H1 (cell line): Measurements from ENCODE around the gene HMGN3. TPM values are rescaled to one million over a fixed set of nuclear protein-coding genes. Genes with fewer than 3 reads are reported as not detected.

Experiments used
- JUN ChIP-seq: IDR thresholded peaks from 2 replicates; pipeline ENCODE4 v1.6.1; 2011; ENCODE audit warnings: low read depth, mild to moderate bottlenecking, improper control_type of control experiment, low read length
- JUND ChIP-seq: IDR thresholded peaks from 2 replicates; pipeline ENCODE4 v1.6.1; 2011; ENCODE audit warnings: mild to moderate bottlenecking, improper control_type of control experiment, low read length
- polyA plus RNA-seq, 7 experiments: library from polyadenylated mRNA; depleted of rRNA in 3 of 7; stranded (reverse) in 5 of 7; unstranded in 2 of 7; fragments of >200 nt in 5 of 7; fragments of 200-250 nt in 2 of 7; gene quantifications; 1 replicate in 5 of 7; 2 replicates in 1 of 7; 4 replicates in 1 of 7; pipeline versions ENCODE4 v1.2.1 to v1.2.3, GENCODE V29; 2011 to 2013; ENCODE audit warnings: missing spikeins in 2 of 7, mixed read lengths in 2 of 7
- total RNA-seq: library from RNA; stranded (reverse); fragmentation: NEBNext Ultra II Directional; extraction: Animal tissue kit (Norgen Biotek cat#: 25700); gene quantifications from 2 replicates; pipeline ENCODE4 v1.2.1, GENCODE V29; 2021
- TF ChIP-seq, protein P1 (sequence below): fragments of 300-600 bp; sonication (generic); IDR thresholded peaks from 2 replicates; pipeline ENCODE4 v1.7.1; 2012; ENCODE audit warnings: low read length, moderate library complexity, mild to moderate bottlenecking, inconsistent platforms; ENCODE audit not compliant: insufficient replicate concordance

The HMGN3 gene
- total and polyA plus RNA-seq, 2 of the 8 experiments (the other 6 are each of a cell fraction or from before 2014, with no cell fraction given) = 84.4 to 167 TPM

DNA sequence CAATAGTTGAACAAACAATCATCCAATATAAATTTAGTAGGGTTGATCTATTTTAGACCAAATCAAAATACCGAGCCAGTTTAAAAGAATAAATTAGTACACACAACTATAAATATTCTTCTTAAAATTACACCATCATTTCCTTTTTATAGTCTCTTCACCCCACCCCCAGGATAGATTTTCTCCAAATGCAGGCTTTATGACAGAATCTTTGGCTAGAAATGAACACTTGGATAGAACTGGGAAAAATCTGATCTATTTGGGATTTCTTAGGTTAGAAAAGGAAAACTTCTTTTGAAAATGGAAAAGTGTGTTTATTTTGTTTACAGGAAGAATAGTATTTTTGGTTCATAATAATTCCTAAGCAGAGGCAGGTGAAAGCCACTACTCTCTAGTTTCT, 74.6 kb downstream of the HMGN3 start (continued):
- TF ChIP-seq, protein P1, sequence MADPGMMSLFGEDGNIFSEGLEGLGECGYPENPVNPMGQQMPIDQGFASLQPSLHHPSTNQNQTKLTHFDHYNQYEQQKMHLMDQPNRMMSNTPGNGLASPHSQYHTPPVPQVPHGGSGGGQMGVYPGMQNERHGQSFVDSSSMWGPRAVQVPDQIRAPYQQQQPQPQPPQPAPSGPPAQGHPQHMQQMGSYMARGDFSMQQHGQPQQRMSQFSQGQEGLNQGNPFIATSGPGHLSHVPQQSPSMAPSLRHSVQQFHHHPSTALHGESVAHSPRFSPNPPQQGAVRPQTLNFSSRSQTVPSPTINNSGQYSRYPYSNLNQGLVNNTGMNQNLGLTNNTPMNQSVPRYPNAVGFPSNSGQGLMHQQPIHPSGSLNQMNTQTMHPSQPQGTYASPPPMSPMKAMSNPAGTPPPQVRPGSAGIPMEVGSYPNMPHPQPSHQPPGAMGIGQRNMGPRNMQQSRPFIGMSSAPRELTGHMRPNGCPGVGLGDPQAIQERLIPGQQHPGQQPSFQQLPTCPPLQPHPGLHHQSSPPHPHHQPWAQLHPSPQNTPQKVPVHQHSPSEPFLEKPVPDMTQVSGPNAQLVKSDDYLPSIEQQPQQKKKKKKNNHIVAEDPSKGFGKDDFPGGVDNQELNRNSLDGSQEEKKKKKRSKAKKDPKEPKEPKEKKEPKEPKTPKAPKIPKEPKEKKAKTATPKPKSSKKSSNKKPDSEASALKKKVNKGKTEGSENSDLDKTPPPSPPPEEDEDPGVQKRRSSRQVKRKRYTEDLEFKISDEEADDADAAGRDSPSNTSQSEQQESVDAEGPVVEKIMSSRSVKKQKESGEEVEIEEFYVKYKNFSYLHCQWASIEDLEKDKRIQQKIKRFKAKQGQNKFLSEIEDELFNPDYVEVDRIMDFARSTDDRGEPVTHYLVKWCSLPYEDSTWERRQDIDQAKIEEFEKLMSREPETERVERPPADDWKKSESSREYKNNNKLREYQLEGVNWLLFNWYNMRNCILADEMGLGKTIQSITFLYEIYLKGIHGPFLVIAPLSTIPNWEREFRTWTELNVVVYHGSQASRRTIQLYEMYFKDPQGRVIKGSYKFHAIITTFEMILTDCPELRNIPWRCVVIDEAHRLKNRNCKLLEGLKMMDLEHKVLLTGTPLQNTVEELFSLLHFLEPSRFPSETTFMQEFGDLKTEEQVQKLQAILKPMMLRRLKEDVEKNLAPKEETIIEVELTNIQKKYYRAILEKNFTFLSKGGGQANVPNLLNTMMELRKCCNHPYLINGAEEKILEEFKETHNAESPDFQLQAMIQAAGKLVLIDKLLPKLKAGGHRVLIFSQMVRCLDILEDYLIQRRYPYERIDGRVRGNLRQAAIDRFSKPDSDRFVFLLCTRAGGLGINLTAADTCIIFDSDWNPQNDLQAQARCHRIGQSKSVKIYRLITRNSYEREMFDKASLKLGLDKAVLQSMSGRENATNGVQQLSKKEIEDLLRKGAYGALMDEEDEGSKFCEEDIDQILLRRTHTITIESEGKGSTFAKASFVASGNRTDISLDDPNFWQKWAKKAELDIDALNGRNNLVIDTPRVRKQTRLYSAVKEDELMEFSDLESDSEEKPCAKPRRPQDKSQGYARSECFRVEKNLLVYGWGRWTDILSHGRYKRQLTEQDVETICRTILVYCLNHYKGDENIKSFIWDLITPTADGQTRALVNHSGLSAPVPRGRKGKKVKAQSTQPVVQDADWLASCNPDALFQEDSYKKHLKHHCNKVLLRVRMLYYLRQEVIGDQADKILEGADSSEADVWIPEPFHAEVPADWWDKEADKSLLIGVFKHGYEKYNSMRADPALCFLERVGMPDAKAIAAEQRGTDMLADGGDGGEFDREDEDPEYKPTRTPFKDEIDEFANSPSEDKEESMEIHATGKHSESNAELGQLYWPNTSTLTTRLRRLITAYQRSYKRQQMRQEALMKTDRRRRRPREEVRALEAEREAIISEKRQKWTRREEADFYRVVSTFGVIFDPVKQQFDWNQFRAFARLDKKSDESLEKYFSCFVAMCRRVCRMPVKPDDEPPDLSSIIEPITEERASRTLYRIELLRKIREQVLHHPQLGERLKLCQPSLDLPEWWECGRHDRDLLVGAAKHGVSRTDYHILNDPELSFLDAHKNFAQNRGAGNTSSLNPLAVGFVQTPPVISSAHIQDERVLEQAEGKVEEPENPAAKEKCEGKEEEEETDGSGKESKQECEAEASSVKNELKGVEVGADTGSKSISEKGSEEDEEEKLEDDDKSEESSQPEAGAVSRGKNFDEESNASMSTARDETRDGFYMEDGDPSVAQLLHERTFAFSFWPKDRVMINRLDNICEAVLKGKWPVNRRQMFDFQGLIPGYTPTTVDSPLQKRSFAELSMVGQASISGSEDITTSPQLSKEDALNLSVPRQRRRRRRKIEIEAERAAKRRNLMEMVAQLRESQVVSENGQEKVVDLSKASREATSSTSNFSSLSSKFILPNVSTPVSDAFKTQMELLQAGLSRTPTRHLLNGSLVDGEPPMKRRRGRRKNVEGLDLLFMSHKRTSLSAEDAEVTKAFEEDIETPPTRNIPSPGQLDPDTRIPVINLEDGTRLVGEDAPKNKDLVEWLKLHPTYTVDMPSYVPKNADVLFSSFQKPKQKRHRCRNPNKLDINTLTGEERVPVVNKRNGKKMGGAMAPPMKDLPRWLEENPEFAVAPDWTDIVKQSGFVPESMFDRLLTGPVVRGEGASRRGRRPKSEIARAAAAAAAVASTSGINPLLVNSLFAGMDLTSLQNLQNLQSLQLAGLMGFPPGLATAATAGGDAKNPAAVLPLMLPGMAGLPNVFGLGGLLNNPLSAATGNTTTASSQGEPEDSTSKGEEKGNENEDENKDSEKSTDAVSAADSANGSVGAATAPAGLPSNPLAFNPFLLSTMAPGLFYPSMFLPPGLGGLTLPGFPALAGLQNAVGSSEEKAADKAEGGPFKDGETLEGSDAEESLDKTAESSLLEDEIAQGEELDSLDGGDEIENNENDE = no peak
- TF ChIP-seq JUND = no peak
- TF ChIP-seq JUN = no peak
